Activated CD8-positive, alpha-beta T cell treated with anti-CD3 and anti-CD28 coated beads for 36 hours (primary cell): Measurements from ENCODE around the gene SMG6. TPM values are rescaled to one million over a fixed set of nuclear protein-coding genes. Genes with fewer than 3 reads are reported as not detected.

Source experiments
- ATAC-seq: fragments of 200-7000 bp; cut with Tn5 transposase; one replicate; pipeline ENCODE4 v1.10.0; 2021; ENCODE audit warnings: mild to moderate bottlenecking, moderate library complexity
- CTCF ChIA-PET: fragments of 350-600 bp; sonication (Branson Sonifier 250); formaldehyde crosslinking; loops from one replicate; lab custom pipeline; 2021; ENCODE audit warnings: antibody characterized with exemption; lab: Charles Lee
- POLR2A ChIA-PET: fragments of 350-600 bp; sonication (Branson Sonifier 250); formaldehyde crosslinking; loops from one replicate; lab custom pipeline; 2021; ENCODE audit warnings: antibody characterized with exemption; lab: Charles Lee
- DNase-seq: peaks from one replicate; pipeline ENCODE4 v3.0.0-alpha.2; 2020
- H3K27ac Mint-ChIP-seq: one replicate; pipeline ENCODE4 v1.8.0; 2021; ENCODE audit warnings: mild to moderate bottlenecking, mixed read lengths
- H3K27me3 Mint-ChIP-seq: one replicate; pipeline ENCODE4 v1.8.0; 2021; ENCODE audit warnings: mixed read lengths
- H3K36me3 Mint-ChIP-seq: one replicate; pipeline ENCODE4 v1.8.0; 2021; ENCODE audit warnings: low read depth, mixed read lengths
- H3K4me1 Mint-ChIP-seq: one replicate; pipeline ENCODE4 v1.8.0; 2021; ENCODE audit warnings: low read depth, mixed read lengths
- H3K4me3 Mint-ChIP-seq: one replicate; pipeline ENCODE4 v1.8.0; 2021; ENCODE audit warnings: mild to moderate bottlenecking, moderate library complexity, mixed read lengths
- H3K9me3 Mint-ChIP-seq: one replicate; pipeline ENCODE4 v1.8.0; 2021; ENCODE audit warnings: mixed read lengths
- CTCF ChIP-seq: fragments of 200-600 bp; IDR thresholded peaks from one replicate; pipeline ENCODE4 v1.8.0; 2022; ENCODE audit warnings: antibody characterized with exemption, mild to moderate bottlenecking
- intact Hi-C: fragments of 100-400 bp; cut with micrococcal nuclease; formaldehyde crosslinking; loops from one replicate; pipeline ENCODE4 v1.10.0; 2022
- total RNA-seq, 2 experiments: library from RNA; stranded (reverse); gene quantifications; one replicate each; pipeline ENCODE4 v1.2.3, GENCODE V29; 2021

Gene SMG6
- total RNA-seq, 2 experiments from 2014 or later = 39.6 to 40.4 TPM

- no peak for TF ChIP-seq CTCF
- CTCF ChIA-PET = interaction anchor here (0.8 to 2.3 kb wide), 4 partner anchors 14 to 142 kb away, joined by 3 to 8 read pairs (median 4); no protein-coding TSS in a partner anchor
- intact Hi-C loops = no loop called here
- H3K9me3 Mint-ChIP-seq = no peaks in the 10 kb centered on the region
- peaks cover 12% of the 10 kb centered on the region for H3K36me3 Mint-ChIP-seq
- no peaks in the 10 kb centered on the region for H3K27me3 Mint-ChIP-seq
- H3K27ac Mint-ChIP-seq = no peak overlapping the region
- DNase-seq (no peak), ATAC-seq (no peak)
- H3K4me3 Mint-ChIP-seq = no peak overlapping the region
- H3K4me1 Mint-ChIP-seq = peaks cover 28% of the 10 kb centered on the region
- POLR2A ChIA-PET = interaction anchor here (1.3 kb wide), 1 partner anchor 26 kb away, joined by 3 read pairs; no protein-coding TSS in a partner anchor
Measured at GRCh38 chr17:2102931-2103809, 200.4 kb downstream of the SMG6 start.

GRCh38 chr17:2101448-2102257 lies 201.9 kb downstream of the SMG6 start:
- Mint-ChIP-seq H3K36me3 (peaks cover 12% of the 10 kb centered on the region), H3K27ac (peak overlapping the region; percentile 50), H3K4me3 (no peak overlapping the region), H3K4me1 (peaks cover 28% of the 10 kb centered on the region), H3K27me3 (no peaks in the 10 kb centered on the region), H3K9me3 (no peaks in the 10 kb centered on the region)
- ChIA-PET POLR2A (interaction anchor here (1.1 to 1.8 kb wide), 3 partner anchors 8 to 16 kb away, joined by 3 to 6 read pairs (median 3); no protein-coding TSS in a partner anchor), CTCF (interaction anchor here (1.2 to 2.3 kb wide), 5 partner anchors 12 to 143 kb away, joined by 4 to 8 read pairs (median 4); no protein-coding TSS in a partner anchor)
- peak; percentile 79 for DNase-seq
- TF ChIP-seq CTCF = no peak
- intact Hi-C loops = no loop called here
- ATAC-seq = peak; percentile 83

- Mint-ChIP-seq H3K27ac (no peak overlapping the region), H3K4me1 (peaks cover 13% of the 10 kb centered on the region), H3K4me3 (no peak overlapping the region), H3K27me3 (no peaks in the 10 kb centered on the region), H3K36me3 (peaks cover 6% of the 10 kb centered on the region), H3K9me3 (no peaks in the 10 kb centered on the region)
- TF ChIP-seq CTCF = no peak
- intact Hi-C loops = no loop called here
- no peak for DNase-seq
- CTCF ChIA-PET = interaction anchor here (1.3 to 3.4 kb wide), 3 partner anchors 25 to 150 kb away, joined by 3 to 13 read pairs (median 3); no protein-coding TSS in a partner anchor
- POLR2A ChIA-PET = no interaction called here
- ATAC-seq = no peak
Measured at GRCh38 chr17:2095536-2095910, 208.1 kb downstream of the SMG6 start.

GRCh38 chr17:2094891-2095535 lies 208.6 kb downstream of the SMG6 start:
- ATAC-seq (peak; percentile 22), DNase-seq (no peak)
- H3K4me1 Mint-ChIP-seq = peaks cover 18% of the 10 kb centered on the region
- no peak for TF ChIP-seq CTCF
- H3K27ac Mint-ChIP-seq = no peak overlapping the region
- ChIA-PET POLR2A (no interaction called here), CTCF (interaction anchor here (1.0 to 3.4 kb wide), 6 partner anchors 13 to 150 kb away, joined by 3 to 13 read pairs (median 3); partner anchors contain the start of gene HIC1)
- no peak overlapping the region for H3K4me3 Mint-ChIP-seq
- H3K9me3 Mint-ChIP-seq = no peaks in the 10 kb centered on the region
- H3K36me3 Mint-ChIP-seq = peaks cover 6% of the 10 kb centered on the region
- no peaks in the 10 kb centered on the region for H3K27me3 Mint-ChIP-seq
- intact Hi-C loops = no loop called here
